ENCODE data around the gene EPAS1. TPM values are rescaled to one million over a fixed set of nuclear protein-coding genes. Genes with fewer than 3 reads are reported as not detected.

Gene EPAS1
- total and polyA plus RNA-seq, 2 of the 13 experiments (the other 11 are each of a cell fraction or from before 2014, with no cell fraction given) = 47.1 to 182 TPM

DNA sequence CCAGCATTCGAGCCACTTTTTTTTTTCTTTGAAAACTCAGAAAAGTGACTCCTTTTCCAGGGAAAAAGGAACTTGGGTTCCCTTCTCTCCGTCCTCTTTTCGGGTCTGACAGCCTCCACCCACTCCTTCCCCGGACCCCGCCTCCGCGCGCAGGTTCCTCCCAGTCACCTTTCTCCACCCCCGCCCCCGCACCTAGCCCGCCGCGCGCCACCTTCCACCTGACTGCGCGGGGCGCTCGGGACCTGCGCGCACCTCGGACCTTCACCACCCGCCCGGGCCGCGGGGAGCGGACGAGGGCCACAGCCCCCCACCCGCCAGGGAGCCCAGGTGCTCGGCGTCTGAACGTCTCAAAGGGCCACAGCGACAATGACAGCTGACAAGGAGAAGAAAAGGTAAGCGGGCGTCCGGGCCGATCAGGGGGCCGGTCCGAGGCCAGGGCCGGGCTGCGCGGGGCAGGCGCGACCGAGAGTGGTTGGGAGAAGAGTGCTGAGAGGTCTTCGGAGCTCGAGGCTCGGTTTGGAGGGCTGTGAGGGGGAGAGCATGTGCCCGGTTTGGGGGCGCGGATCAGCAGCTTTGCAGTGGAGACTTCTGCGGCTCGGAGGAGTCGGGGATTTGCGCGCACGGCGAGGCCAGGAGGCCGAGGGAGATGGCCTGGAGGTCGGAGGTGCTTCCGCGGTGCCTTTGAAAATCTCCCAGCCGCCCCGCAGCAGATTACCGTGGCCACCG lies 502 bp downstream of the EPAS1 start (continued):
- no peak for TF ChIP-seq ARNT (IDR thresholded peaks at IDR 0.05)
- TF ChIP-seq, protein P1, sequence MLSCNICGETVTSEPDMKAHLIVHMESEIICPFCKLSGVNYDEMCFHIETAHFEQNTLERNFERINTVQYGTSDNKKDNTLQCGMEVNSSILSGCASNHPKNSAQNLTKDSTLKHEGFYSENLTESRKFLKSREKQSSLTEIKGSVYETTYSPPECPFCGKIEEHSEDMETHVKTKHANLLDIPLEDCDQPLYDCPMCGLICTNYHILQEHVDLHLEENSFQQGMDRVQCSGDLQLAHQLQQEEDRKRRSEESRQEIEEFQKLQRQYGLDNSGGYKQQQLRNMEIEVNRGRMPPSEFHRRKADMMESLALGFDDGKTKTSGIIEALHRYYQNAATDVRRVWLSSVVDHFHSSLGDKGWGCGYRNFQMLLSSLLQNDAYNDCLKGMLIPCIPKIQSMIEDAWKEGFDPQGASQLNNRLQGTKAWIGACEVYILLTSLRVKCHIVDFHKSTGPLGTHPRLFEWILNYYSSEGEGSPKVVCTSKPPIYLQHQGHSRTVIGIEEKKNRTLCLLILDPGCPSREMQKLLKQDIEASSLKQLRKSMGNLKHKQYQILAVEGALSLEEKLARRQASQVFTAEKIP (CRISPR knock-in tag; IDR thresholded peaks at IDR 0.05; ENCODE audit: borderline replicate concordance) = no peak
- TF ChIP-seq, protein P2, sequence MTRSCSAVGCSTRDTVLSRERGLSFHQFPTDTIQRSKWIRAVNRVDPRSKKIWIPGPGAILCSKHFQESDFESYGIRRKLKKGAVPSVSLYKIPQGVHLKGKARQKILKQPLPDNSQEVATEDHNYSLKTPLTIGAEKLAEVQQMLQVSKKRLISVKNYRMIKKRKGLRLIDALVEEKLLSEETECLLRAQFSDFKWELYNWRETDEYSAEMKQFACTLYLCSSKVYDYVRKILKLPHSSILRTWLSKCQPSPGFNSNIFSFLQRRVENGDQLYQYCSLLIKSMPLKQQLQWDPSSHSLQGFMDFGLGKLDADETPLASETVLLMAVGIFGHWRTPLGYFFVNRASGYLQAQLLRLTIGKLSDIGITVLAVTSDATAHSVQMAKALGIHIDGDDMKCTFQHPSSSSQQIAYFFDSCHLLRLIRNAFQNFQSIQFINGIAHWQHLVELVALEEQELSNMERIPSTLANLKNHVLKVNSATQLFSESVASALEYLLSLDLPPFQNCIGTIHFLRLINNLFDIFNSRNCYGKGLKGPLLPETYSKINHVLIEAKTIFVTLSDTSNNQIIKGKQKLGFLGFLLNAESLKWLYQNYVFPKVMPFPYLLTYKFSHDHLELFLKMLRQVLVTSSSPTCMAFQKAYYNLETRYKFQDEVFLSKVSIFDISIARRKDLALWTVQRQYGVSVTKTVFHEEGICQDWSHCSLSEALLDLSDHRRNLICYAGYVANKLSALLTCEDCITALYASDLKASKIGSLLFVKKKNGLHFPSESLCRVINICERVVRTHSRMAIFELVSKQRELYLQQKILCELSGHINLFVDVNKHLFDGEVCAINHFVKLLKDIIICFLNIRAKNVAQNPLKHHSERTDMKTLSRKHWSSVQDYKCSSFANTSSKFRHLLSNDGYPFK (CRISPR knock-in tag; IDR thresholded peaks at IDR 0.05; ENCODE audit: borderline replicate concordance) = no peak; the same call in 1 of the 2 replicates
- peak; percentile 82; the same call in 1 of the 2 replicates for TF ChIP-seq SRY (CRISPR knock-in tag; IDR thresholded peaks at IDR 0.05)
- TF ChIP-seq KAT8 (CRISPR knock-in tag; IDR thresholded peaks at IDR 0.05) = no peak; the same call in 1 of the 2 replicates
- TF ChIP-seq ZNF33A (CRISPR knock-in tag; IDR thresholded peaks at IDR 0.05; ENCODE audit: borderline replicate concordance) = no peak
- TF ChIP-seq, protein P3, sequence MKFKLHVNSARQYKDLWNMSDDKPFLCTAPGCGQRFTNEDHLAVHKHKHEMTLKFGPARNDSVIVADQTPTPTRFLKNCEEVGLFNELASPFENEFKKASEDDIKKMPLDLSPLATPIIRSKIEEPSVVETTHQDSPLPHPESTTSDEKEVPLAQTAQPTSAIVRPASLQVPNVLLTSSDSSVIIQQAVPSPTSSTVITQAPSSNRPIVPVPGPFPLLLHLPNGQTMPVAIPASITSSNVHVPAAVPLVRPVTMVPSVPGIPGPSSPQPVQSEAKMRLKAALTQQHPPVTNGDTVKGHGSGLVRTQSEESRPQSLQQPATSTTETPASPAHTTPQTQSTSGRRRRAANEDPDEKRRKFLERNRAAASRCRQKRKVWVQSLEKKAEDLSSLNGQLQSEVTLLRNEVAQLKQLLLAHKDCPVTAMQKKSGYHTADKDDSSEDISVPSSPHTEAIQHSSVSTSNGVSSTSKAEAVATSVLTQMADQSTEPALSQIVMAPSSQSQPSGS (CRISPR knock-in tag; IDR thresholded peaks at IDR 0.05) = no peak; the same call in 1 of the 2 replicates
- TF ChIP-seq, protein P4, sequence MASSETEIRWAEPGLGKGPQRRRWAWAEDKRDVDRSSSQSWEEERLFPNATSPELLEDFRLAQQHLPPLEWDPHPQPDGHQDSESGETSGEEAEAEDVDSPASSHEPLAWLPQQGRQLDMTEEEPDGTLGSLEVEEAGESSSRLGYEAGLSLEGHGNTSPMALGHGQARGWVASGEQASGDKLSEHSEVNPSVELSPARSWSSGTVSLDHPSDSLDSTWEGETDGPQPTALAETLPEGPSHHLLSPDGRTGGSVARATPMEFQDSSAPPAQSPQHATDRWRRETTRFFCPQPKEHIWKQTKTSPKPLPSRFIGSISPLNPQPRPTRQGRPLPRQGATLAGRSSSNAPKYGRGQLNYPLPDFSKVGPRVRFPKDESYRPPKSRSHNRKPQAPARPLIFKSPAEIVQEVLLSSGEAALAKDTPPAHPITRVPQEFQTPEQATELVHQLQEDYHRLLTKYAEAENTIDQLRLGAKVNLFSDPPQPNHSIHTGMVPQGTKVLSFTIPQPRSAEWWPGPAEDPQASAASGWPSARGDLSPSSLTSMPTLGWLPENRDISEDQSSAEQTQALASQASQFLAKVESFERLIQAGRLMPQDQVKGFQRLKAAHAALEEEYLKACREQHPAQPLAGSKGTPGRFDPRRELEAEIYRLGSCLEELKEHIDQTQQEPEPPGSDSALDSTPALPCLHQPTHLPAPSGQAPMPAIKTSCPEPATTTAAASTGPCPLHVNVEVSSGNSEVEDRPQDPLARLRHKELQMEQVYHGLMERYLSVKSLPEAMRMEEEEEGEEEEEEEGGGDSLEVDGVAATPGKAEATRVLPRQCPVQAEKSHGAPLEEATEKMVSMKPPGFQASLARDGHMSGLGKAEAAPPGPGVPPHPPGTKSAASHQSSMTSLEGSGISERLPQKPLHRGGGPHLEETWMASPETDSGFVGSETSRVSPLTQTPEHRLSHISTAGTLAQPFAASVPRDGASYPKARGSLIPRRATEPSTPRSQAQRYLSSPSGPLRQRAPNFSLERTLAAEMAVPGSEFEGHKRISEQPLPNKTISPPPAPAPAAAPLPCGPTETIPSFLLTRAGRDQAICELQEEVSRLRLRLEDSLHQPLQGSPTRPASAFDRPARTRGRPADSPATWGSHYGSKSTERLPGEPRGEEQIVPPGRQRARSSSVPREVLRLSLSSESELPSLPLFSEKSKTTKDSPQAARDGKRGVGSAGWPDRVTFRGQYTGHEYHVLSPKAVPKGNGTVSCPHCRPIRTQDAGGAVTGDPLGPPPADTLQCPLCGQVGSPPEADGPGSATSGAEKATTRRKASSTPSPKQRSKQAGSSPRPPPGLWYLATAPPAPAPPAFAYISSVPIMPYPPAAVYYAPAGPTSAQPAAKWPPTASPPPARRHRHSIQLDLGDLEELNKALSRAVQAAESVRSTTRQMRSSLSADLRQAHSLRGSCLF (CRISPR knock-in tag; IDR thresholded peaks at IDR 0.05; ENCODE audit: borderline replicate concordance) = peak; percentile 43; the same call in 1 of the 2 replicates
- TF ChIP-seq ZNF20 (CRISPR knock-in tag; IDR thresholded peaks at IDR 0.05) = no peak
- TF ChIP-seq ZNF749 (CRISPR knock-in tag; IDR thresholded peaks at IDR 0.05; ENCODE audit: borderline replicate concordance) = no peak
- no peak for TF ChIP-seq TARDBP (CRISPR knock-in tag; IDR thresholded peaks at IDR 0.05)
